ENCODE measurements around the gene RHBDL3.

- TF ChIP-seq REST (IDR thresholded peaks at IDR 0.05) = peak; percentile 85
- TF ChIP-seq CTCF (IDR thresholded peaks at IDR 0.05) = no peak
- TF ChIP-seq ELK1 (IDR thresholded peaks at IDR 0.05; ENCODE audit: low read depth, low read length) = no peak
- TF ChIP-seq GATA3 (IDR thresholded peaks at IDR 0.05; ENCODE audit: borderline replicate concordance) = no peak
- TF ChIP-seq POLR2A (IDR thresholded peaks at IDR 0.05; ENCODE audit: low read length) = no peak
- no peak for TF ChIP-seq ZSCAN20 (CRISPR knock-in tag; IDR thresholded peaks at IDR 0.05)
- TF ChIP-seq CBX2 (IDR thresholded peaks at IDR 0.05; ENCODE audit: borderline replicate concordance, low read depth) = no peak
- TF ChIP-seq JUNB (IDR thresholded peaks at IDR 0.05) = no peak
- no peak for TF ChIP-seq POLR2AphosphoS2 (conservative IDR thresholded peaks at IDR 0.05; ENCODE audit: low read length)
- no peak for TF ChIP-seq TP53 (CRISPR knock-in tag; IDR thresholded peaks at IDR 0.05)
- TF ChIP-seq MAFK (IDR thresholded peaks at IDR 0.05; ENCODE audit: partially characterized antibody) = peak; percentile 56
- no peak for TF ChIP-seq FOXS1 (CRISPR knock-in tag; IDR thresholded peaks at IDR 0.05)
- TF ChIP-seq ZC3H11A (IDR thresholded peaks at IDR 0.05) = no peak
These were observed 11.7 kb downstream of the RHBDL3 start for GRCh38 chr17:32277284-32277683.

Data from A549 (cell line).